ENCODE data around the gene RNF152.

- TF ChIP-seq CTCF (IDR thresholded peaks at IDR 0.05): no peak
- no peak for TF ChIP-seq EP300 (IDR thresholded peaks at IDR 0.05)
- no peak for TF ChIP-seq POLR2A (IDR thresholded peaks at IDR 0.05)
- TF ChIP-seq POLR2AphosphoS5 (IDR thresholded peaks at IDR 0.05): no peak
Observed at GRCh38 chr18:61929881-61930640, 37.3 kb upstream of the RNF152 start.
